ENCODE data around the gene TDG. TPM values are rescaled to one million over a fixed set of nuclear protein-coding genes. Genes with fewer than 3 reads are reported as not detected.

Gene TDG
- polyA plus RNA-seq, 2 of the 4 experiments (the other 2 are of a cell fraction) = 28.7 to 65.4 TPM

GRCh38 chr12:103929046-103929783 lies 36.5 kb upstream of the TDG start:
- Histone ChIP-seq H3K9me3 (no peaks in the 10 kb centered on the region), H3K4me1 (peaks cover 32% of the 10 kb centered on the region), H3K27ac (peak overlapping the region; percentile 90 to 91), H3K4me3 (peak overlapping the region; percentile 55), H3K4me2 (peak overlapping the region; percentile 92)
- 5% methylated on average over 34 of the region's 37 CpGs for WGBS (ENCODE audit: missing lambda C conversion rate)
- POLR2A ChIA-PET = interaction anchor here (0.5 to 2.5 kb wide), 23 partner anchors 9 to 392 kb away, joined by 3 to 43 read pairs (median 5); partner anchors contain the start of genes NFYB, NT5DC3 and TDG
- ATAC-seq = peak; percentile 78 to 82
- no peak for FAIRE-seq
- DNase-seq (ENCODE audit: low read depth in 1 of 2, low spot score in 1 of 2) = peak; percentile 92 to 94
- CTCF ChIA-PET = interaction anchor here (1.7 kb wide), 1 partner anchor 158 kb away, joined by 7 read pairs; no protein-coding TSS in a partner anchor
- TF ChIP-seq HOXB13 (CRISPR knock-in tag; IDR thresholded peaks at IDR 0.05; ENCODE audit: low read depth) = no peak; the same call in 1 of the 2 replicates
- peak in 1 of 2 experiments; percentile 73; a peak in 3 of 5 replicates for TF ChIP-seq JUN (IDR thresholded peaks at IDR 0.05)
- TF ChIP-seq JUNB (IDR thresholded peaks at IDR 0.05) = no peak
- peak; percentile 72 for TF ChIP-seq POLR2A (IDR thresholded peaks at IDR 0.05; ENCODE audit: low read length)
- no peak for TF ChIP-seq KDM5A (IDR thresholded peaks at IDR 0.05)
- no peak for TF ChIP-seq SREBF2 (IDR thresholded peaks at IDR 0.05)
- no peak for TF ChIP-seq TFCP2L1 (CRISPR knock-in tag; IDR thresholded peaks at IDR 0.05)
- TF ChIP-seq RAD21 (conservative IDR thresholded peaks at IDR 0.05 in 1 of 2, IDR thresholded peaks at IDR 0.05 in 1 of 2) = no peak
- no peak for TF ChIP-seq CBX8 (IDR thresholded peaks at IDR 0.05)
- TF ChIP-seq SMC3 (IDR thresholded peaks at IDR 0.05) = no peak
- TF ChIP-seq MYC (IDR thresholded peaks at IDR 0.05; ENCODE audit: borderline replicate concordance, low read length) = no peak; the same call in 1 of the 2 replicates
- no peak for TF ChIP-seq EHMT2 (IDR thresholded peaks at IDR 0.05; ENCODE audit: low read depth)
- no peak for TF ChIP-seq USF2 (IDR thresholded peaks at IDR 0.05)
- TF ChIP-seq EP300 (IDR thresholded peaks at IDR 0.05) = no peak
- no peak for TF ChIP-seq POLR2AphosphoS2 (conservative IDR thresholded peaks at IDR 0.05; ENCODE audit: low read length)
- TF ChIP-seq NPAS2 (CRISPR knock-in tag; IDR thresholded peaks at IDR 0.05; ENCODE audit: borderline replicate concordance) = no peak
- TF ChIP-seq EHF (CRISPR knock-in tag; IDR thresholded peaks at IDR 0.05) = no peak
- no peak for TF ChIP-seq NR3C1 (IDR thresholded peaks at IDR 0.05)
- no peak for TF ChIP-seq RCOR1 (IDR thresholded peaks at IDR 0.05; ENCODE audit: low read depth, low read length)
- TF ChIP-seq MAZ (IDR thresholded peaks at IDR 0.05; ENCODE audit: borderline replicate concordance, low read depth, low read length) = no peak
- TF ChIP-seq GATA3 (IDR thresholded peaks at IDR 0.05; ENCODE audit: borderline replicate concordance) = peak; percentile 24; the same call in 1 of the 2 replicates
- no peak for TF ChIP-seq HMGXB4 (CRISPR knock-in tag; IDR thresholded peaks at IDR 0.05; ENCODE audit: borderline replicate concordance)
- TF ChIP-seq HES2 (IDR thresholded peaks at IDR 0.05) = no peak
- TF ChIP-seq HDAC2 (IDR thresholded peaks at IDR 0.05) = no peak
- peak; percentile 73; the same call in 1 of the 3 replicates for TF ChIP-seq BCL3 (IDR thresholded peaks at IDR 0.05)
- TF ChIP-seq ZSCAN20 (CRISPR knock-in tag; IDR thresholded peaks at IDR 0.05) = no peak
- TF ChIP-seq NFE2L2 (conservative IDR thresholded peaks at IDR 0.05; ENCODE audit: low read length) = no peak
- no peak for TF ChIP-seq ELK1 (IDR thresholded peaks at IDR 0.05; ENCODE audit: low read depth, low read length)
- no peak for TF ChIP-seq CEBPB (IDR thresholded peaks at IDR 0.05)
- no peak for TF ChIP-seq RFX5 (IDR thresholded peaks at IDR 0.05)
- TF ChIP-seq HOXB5 (CRISPR knock-in tag; IDR thresholded peaks at IDR 0.05) = no peak
- no peak for TF ChIP-seq ZC3H11A (IDR thresholded peaks at IDR 0.05)
- TF ChIP-seq ESRRA (IDR thresholded peaks at IDR 0.05; ENCODE audit: borderline replicate concordance, low read length) = no peak
- TF ChIP-seq REST (IDR thresholded peaks at IDR 0.05) = no peak; the same call in 1 of the 2 replicates

Measured in A549 (cell line).